GM12878 (cell line): ENCODE data around the gene ESR2. TPM values are rescaled to one million over a fixed set of nuclear protein-coding genes. Genes with fewer than 3 reads are reported as not detected.

ENCODE experiments used
- ATF7 ChIP-seq: fragments of 450-650 bp; IDR thresholded peaks from 2 replicates; pipeline ENCODE4 v1.6.1; 2016; ENCODE audit warnings: low read depth, mild to moderate bottlenecking
- BHLHE40 ChIP-seq, 2 experiments: fragments of 450-650 bp in 1 of 2; IDR thresholded peaks; 2 replicates each; pipeline ENCODE4 v1.6.1; 2011 to 2017; ENCODE audit warnings: low read depth in 2 of 2, borderline replicate concordance in 1 of 2, improper control_type of control experiment in 1 of 2, low read length in 1 of 2, mild to moderate bottlenecking in 1 of 2
- CHD1 ChIP-seq: IDR thresholded peaks from 2 replicates; pipeline ENCODE4 v1.6.1; 2012; ENCODE audit warnings: low read depth, low read length, improper control_type of control experiment
- E2F4 ChIP-seq: IDR thresholded peaks from 2 replicates; pipeline ENCODE4 v1.6.1; 2012; ENCODE audit warnings: low read depth, low read length, improper control_type of control experiment
- EP300 ChIP-seq, 2 experiments: fragments of 150-350 bp in 1 of 2; IDR thresholded peaks; 2 replicates each; pipeline ENCODE4 v1.6.1; 2011 to 2012; ENCODE audit warnings: low read depth in 2 of 2, low read length in 2 of 2, borderline replicate concordance in 1 of 2, improper control_type of control experiment in 1 of 2, inconsistent platforms in 1 of 2; ENCODE audit not compliant: control insufficient read depth in 1 of 2
- HDGF ChIP-seq: fragments of 450-650 bp; IDR thresholded peaks from 2 replicates; pipeline ENCODE4 v1.6.1; 2016; ENCODE audit warnings: antibody characterized with exemption
- IKZF2 ChIP-seq, 2 experiments: fragments of 450-650 bp; IDR thresholded peaks; 2 replicates each; pipeline ENCODE4 v1.6.1; 2017; ENCODE audit warnings: mild to moderate bottlenecking in 2 of 2, moderate library complexity in 2 of 2
- JUND ChIP-seq: IDR thresholded peaks from 2 replicates; pipeline ENCODE4 v1.6.1; 2012; ENCODE audit warnings: low read depth, mild to moderate bottlenecking, low read length, improper control_type of control experiment, moderate library complexity
- NFXL1 ChIP-seq: fragments of 450-650 bp; IDR thresholded peaks from 2 replicates; pipeline ENCODE4 v1.6.1; 2017; ENCODE audit warnings: antibody characterized with exemption, mild to moderate bottlenecking, borderline replicate concordance
- NFYA ChIP-seq: IDR thresholded peaks from 2 replicates; pipeline ENCODE4 v1.6.1; 2011; ENCODE audit warnings: low read depth, mild to moderate bottlenecking, low read length, improper control_type of control experiment, borderline replicate concordance
- NR2C2 ChIP-seq: IDR thresholded peaks from 2 replicates; pipeline ENCODE4 v1.6.1; 2011; ENCODE audit warnings: borderline replicate concordance, low read depth; ENCODE audit not compliant: control insufficient read depth, insufficient read length
- PBX3 ChIP-seq: IDR thresholded peaks from 2 replicates; pipeline ENCODE4 v1.6.1; 2011; ENCODE audit warnings: mild to moderate bottlenecking, low read depth, low read length, moderate library complexity; ENCODE audit not compliant: insufficient replicate concordance
- PKNOX1 ChIP-seq: fragments of 450-650 bp; IDR thresholded peaks from 2 replicates; pipeline ENCODE4 v1.6.1; 2016; ENCODE audit warnings: mild to moderate bottlenecking
- POLR2AphosphoS2 ChIP-seq: IDR thresholded peaks from 2 replicates; pipeline ENCODE4 v1.6.1; 2011; ENCODE audit warnings: low read depth, mild to moderate bottlenecking, low read length, improper control_type of control experiment, moderate library complexity
- PRDM15 ChIP-seq: fragments of 450-650 bp; formaldehyde crosslinking; IDR thresholded peaks from 2 replicates; pipeline ENCODE4 v1.4.0; 2020; ENCODE audit warnings: mild to moderate bottlenecking, moderate library complexity
- RAD51 ChIP-seq: fragments of 450-650 bp; IDR thresholded peaks from 2 replicates; pipeline ENCODE4 v1.6.1; 2016; ENCODE audit warnings: moderate library complexity, mild to moderate bottlenecking, inconsistent platforms
- RBBP5 ChIP-seq: fragments of 200-600 bp; sonication (generic); conservative IDR thresholded peaks from 2 replicates; pipeline ENCODE4 v1.6.1; 2016
- RUNX3 ChIP-seq: IDR thresholded peaks from 2 replicates; pipeline ENCODE4 v1.6.1; 2012; ENCODE audit warnings: low read length, inconsistent platforms
- SKIL ChIP-seq: fragments of 450-650 bp; IDR thresholded peaks from 2 replicates; pipeline ENCODE4 v1.6.1; 2017; ENCODE audit warnings: mild to moderate bottlenecking, low read depth, inconsistent platforms; ENCODE audit not compliant: poor library complexity, severe bottlenecking
- SP1 ChIP-seq: IDR thresholded peaks from one replicate; pipeline ENCODE4 v1.6.1; 2011; ENCODE audit warnings: low read depth, low read length
- ZBED1 ChIP-seq: IDR thresholded peaks from 2 replicates; pipeline ENCODE4 v1.6.1; 2016; ENCODE audit warnings: borderline replicate concordance
- ZNF384 ChIP-seq: IDR thresholded peaks from 2 replicates; pipeline ENCODE4 v1.6.1; 2012; ENCODE audit warnings: low read depth, mild to moderate bottlenecking, low read length, improper control_type of control experiment, borderline replicate concordance
- polyA plus RNA-seq, 11 experiments: library from polyadenylated mRNA; depleted of rRNA in 4 of 11; unstranded in 6 of 11; stranded (reverse) in 5 of 11; fragments of >200 nt; fragmentation: Nextera tagmentation in 4 of 11; fragmentation: Illumina TruSeq in 1 of 11; extraction: Ambion mirVana in 4 of 11; extraction: Trizol in 1 of 11; gene quantifications; 1 replicate in 1 of 11; 2 replicates in 10 of 11; pipeline versions ENCODE4 v1.2.1 to v1.2.3, GENCODE V29; 2011 to 2016; ENCODE audit warnings: inconsistent platforms in 2 of 11, missing spikeins in 2 of 11, low read depth in 1 of 11
- total RNA-seq, 4 experiments: library from RNA; depleted of rRNA in 3 of 4; stranded (reverse); fragments of >200 nt in 3 of 4; fragmentation: Illumina TruSeq in 1 of 4; extraction: Trizol in 1 of 4; gene quantifications; 2 replicates each; pipeline versions ENCODE4 v1.2.1 to v1.2.3, GENCODE V29; 2013 to 2021

Gene ESR2
- total and polyA plus RNA-seq, 10 of the 15 experiments (the other 5 are each of a cell fraction or from before 2014, with no cell fraction given) = 0.29 to 2.6 (median 0.81) TPM

- TF ChIP-seq PRDM15 (CRISPR knock-in tag) = no peak
- TF ChIP-seq RUNX3 = peak; percentile 78
- TF ChIP-seq E2F4 = no peak
- TF ChIP-seq SP1 = no peak
- TF ChIP-seq JUND = no peak
- 0 out of 4 replicates have a peak, but pooled peaks have one; percentile 21 to 22 for TF ChIP-seq BHLHE40 (IDR thresholded peaks at IDR 0.05; ENCODE audit: borderline replicate concordance in 1 of 2, low read depth in 2 of 2, low read length in 1 of 2)
- no peak for TF ChIP-seq POLR2AphosphoS2
- TF ChIP-seq ATF7 = 0 out of 2 replicates have a peak, but pooled peaks have one; percentile 14
- 0 out of 2 replicates have a peak, but pooled peaks have one; percentile 13 for TF ChIP-seq PKNOX1
- TF ChIP-seq IKZF2 (IDR thresholded peaks at IDR 0.05) = peak; percentile 38 to 70; a peak in 3 of 4 replicates
- TF ChIP-seq PBX3 = no peak
- TF ChIP-seq ZNF384 = no peak
- peak; percentile 44 for TF ChIP-seq SKIL
- TF ChIP-seq NFXL1 = no peak
- no peak for TF ChIP-seq RBBP5
- TF ChIP-seq ZBED1 = no peak
- TF ChIP-seq CHD1 = no peak
- TF ChIP-seq NFYA = no peak
- no peak for TF ChIP-seq RAD51
- TF ChIP-seq EP300 (IDR thresholded peaks at IDR 0.05; ENCODE audit: borderline replicate concordance in 1 of 2, control insufficient read depth in 1 of 2, low read depth in 2 of 2, low read length in 2 of 2) = peak in 1 of 2 experiments; percentile 39; a peak in 2 of 4 replicates
- TF ChIP-seq HDGF = no peak
- no peak for TF ChIP-seq NR2C2
Observed at GRCh38 chr14:64217308-64217707, 76.9 kb downstream of the ESR2 start (continued).
